Uterus (tissue), 2 donors: ENCODE results near the gene ZNF565.

ENCODE experiments used
- POLR2A ChIP-seq, 2 donors: fragments of 450-650 bp; IDR thresholded peaks; one replicate each; pipeline ENCODE4 v1.6.1; 2016; ENCODE audit warnings: antibody characterized with exemption in 2 of 2, mild to moderate bottlenecking in 1 of 2, moderate library complexity in 1 of 2
- TF ChIP-seq, protein P1 (sequence below), 4 experiments: fragments of 200-600 bp in 2 of 4; fragments of 450-650 bp in 2 of 4; sonication (generic) in 2 of 4; IDR thresholded peaks; one replicate each; pipeline ENCODE4 v1.5.1; 2016 to 2019; ENCODE audit warnings: antibody characterized with exemption in 4 of 4, mild to moderate bottlenecking in 2 of 4, moderate library complexity in 1 of 4

DNA sequence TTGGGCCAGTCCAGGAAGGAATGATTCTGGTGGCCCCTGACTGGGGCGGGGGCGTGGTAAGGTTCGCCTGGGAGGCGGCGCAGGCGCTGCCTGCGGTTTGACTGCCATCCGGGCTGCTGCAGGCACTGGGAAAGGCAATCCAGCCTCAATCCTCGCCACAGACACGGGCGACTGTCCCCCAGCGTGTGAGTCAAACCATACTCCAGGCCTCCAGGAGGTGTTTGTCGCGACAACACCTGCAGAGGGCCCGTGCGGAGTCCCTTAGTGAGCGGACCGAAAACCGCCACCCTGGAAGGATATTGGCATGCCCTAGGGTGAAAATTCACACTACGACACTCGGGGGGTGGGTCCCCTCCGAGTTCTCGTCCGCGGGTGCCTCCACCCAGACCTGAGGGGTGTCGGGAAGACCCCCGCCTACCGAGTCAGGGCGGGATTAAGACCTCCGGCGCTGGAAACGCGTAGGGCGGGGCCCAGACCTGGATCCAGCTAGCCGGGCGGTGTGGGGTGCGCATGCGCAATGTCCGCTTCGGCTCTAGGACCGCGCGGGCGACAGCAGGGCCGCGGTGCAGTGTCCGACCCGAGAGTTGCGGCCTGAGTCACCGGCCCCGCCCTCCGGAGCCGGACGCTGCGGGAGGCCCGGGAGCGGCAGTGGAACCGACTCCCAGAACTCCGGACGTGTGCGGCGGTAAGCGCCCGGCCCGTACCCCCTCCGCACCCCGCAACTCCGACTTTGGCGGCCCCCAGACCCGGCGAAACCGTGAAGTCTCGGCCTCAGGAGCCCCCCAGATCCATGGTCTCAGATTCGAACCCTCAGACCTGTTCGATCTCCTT lies 74.8 kb downstream of the ZNF565 start, which contains the start of gene CAPNS1:
- TF ChIP-seq, protein P1, sequence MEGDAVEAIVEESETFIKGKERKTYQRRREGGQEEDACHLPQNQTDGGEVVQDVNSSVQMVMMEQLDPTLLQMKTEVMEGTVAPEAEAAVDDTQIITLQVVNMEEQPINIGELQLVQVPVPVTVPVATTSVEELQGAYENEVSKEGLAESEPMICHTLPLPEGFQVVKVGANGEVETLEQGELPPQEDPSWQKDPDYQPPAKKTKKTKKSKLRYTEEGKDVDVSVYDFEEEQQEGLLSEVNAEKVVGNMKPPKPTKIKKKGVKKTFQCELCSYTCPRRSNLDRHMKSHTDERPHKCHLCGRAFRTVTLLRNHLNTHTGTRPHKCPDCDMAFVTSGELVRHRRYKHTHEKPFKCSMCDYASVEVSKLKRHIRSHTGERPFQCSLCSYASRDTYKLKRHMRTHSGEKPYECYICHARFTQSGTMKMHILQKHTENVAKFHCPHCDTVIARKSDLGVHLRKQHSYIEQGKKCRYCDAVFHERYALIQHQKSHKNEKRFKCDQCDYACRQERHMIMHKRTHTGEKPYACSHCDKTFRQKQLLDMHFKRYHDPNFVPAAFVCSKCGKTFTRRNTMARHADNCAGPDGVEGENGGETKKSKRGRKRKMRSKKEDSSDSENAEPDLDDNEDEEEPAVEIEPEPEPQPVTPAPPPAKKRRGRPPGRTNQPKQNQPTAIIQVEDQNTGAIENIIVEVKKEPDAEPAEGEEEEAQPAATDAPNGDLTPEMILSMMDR (IDR thresholded peaks at IDR 0.05): peak in 3 of 4 experiments; percentile 17 to 39 (median 32)
- peak; percentile 91 to 99 for TF ChIP-seq POLR2A (IDR thresholded peaks at IDR 0.05)
